ENCODE data around the gene CACNA2D2.

The CACNA2D2 gene

DNA sequence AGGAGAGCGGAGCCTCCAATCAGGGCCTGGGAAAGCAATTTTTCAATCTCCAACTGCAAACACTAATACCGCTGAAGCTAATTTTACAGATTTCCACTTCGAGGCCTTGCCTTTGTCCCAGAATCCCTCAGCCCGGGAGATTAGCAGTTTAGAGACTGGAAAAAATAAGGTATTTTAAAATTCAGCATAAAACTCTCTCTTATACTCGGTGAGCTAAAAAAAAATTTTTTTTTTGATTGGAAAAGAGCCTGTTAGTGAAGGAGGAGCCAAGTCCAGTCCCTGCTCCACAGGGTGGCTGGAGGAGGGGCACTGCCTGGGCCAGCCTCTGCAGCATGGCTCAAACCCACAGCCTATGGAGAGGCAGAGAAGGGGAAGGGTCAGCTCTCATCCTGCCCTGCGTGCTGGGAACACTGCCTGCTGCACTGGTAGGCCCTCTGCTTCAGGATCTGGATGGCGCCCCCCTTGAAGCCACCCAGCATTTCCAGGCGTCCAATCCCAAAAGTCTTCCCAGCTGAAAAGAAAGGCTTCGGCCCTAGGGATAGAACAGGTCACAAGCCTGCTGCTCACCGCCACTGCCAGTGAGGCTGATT is 48.9 kb downstream of the CACNA2D2 start:
- DNase-seq, result no peak

DNA sequence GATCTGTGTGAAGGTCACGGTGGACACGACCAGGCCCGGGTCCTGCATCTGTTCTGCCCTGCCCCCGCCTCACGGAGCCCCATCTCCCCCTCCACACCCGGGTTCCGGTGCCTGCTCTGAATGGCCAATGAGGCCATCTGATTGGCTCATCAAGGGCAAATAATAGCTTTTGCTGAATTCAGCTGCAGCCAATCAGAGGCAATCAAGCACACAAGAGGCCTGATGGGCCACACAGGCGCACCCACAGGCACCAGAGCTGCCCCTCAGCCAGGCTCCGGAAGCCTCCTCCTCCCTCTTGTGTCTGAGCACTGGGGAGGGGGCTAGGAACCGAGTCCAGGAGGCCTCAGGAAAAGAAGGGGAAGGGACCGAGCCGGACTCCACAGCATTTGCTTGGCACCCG is 49.5 kb downstream of the CACNA2D2 start:
- DNase-seq, result no peak

DNA sequence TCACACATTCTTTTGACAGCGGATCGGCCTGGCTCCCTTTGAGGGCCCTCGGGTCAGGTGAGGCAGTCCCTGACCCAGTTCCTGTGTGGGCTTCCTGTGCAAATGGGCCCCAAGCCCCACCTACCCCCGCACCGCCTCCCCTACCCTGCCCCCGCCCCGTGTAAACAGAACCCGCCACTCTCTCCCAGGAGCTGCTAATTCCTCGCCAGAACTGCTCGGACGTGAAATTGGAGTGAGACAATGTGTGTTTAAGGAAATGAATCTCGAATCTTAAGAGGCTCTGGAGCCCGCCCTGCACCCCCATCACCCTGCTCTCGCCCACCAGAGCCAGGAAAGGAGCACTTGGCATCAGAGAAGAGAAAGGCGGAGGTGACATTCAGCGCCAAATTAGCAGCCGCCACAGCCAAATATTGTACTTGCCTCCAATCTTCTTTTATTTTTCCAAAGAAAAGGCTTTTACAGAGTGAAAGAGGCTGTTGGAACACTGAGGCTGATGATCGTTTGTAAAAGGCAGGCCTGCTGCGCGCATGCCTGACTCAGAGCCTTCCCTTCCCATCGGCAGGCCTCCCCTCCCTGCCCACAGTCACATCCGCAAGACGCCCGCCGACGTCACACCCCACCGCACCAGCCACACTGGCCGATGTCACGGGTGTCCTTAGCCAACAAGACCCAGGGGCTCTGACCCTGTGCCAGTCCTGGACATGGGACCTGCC is 53.1 kb downstream of the CACNA2D2 start:
- DNase-seq, result no peak

DNA sequence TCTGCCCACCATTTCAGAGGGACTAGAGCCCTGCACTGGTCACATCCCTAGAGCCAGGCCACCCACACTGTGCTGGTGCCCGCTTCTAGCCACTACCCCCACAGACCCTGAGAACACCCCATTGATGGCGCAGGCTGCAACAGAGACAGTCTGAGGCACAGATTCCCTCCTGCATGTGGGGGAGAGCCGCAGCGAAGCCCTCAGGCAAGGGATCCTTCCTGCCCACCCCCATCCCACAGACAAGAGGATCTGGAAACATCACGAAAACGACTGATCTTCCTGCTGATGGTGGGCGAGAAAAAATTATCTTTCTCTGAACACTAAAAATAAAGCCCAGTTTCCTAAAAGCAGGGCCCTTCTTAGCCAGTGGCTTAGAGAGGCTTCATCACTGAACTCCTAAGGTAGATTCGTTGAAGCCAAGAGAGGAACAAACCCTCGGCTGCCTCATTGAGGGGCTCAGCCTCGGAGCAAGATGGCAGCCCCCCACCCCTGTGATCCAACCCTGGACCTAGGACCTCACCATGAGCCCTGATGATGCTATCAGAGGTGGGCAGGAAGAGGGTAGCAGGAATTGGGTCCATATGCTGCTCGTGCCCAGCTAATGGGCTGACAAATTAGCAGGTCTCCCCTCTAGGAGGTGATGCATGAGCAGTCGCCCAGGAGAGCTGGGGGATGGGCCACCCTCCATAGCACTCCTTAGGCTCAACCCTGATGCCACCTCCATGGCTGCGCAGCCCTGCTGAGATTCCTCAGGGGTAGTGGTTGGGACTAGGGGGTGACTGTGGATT is 54.5 kb downstream of the CACNA2D2 start:
- no peak for DNase-seq

DNA sequence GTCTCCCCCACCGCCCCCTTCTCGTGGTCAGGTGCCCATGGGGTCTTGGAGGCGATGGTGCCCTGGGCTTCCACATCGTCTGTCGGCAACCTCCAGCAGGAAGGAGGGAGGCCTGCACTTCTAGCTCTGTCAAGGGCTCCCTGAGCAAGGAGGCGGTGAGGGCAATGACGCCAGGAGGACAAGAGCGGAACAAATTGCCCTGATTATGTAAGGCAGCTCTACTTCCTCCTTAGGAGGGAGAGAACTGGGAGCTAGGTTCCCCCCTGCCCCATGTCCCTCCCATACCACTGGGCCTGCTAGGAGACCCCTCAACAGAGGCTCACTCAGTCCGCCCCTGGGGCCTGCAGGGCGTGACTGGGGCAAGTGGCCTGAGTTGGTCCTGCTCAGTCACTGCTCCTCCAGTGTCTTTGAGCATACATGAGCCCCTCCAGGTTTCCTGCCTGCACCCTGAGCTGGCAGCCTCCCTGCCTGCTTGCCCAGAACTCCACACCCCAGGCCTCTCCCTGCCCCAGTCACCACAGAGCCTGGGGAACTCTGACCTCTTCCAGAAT is 56.1 kb downstream of the CACNA2D2 start:
- no peak for DNase-seq

DNA sequence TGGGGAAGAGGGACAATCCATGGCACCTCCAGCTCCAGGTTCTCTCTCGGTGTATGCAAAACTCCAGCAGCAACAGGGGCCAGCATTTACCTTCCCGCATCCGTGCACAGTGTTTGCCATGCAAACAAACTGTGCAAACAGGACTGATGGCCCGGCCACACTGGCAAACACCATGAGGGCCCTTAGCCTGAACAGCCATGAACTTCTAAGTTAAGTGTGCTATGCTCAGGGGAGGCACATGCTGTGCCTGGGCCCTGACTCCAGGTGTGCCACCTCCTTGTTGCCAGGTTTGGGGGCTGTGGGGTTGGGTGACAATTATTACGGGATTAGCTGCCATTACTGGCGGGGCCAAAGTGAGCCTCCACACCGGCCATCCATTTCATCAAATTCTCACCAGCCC is 57.5 kb downstream of the CACNA2D2 start:
- no peak for DNase-seq

DNA sequence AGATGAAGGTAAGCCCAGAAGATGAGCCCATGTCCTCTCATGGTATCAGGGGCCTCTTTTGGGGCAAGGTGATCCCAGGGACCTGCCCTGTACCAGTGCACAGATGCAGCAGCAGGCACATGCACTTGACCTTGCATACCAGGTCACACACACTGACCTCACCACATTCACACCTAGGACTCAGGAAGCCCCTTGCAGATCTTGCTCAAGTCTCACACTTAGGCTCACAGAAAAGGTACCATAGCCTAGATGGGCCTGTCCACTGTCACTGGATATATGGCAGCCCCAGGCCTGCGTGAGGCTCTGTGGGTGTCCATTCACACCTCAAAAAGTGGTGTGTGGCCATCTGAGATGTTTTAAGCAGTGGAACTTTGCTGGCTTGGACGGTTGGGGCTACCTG is 58.7 kb downstream of the CACNA2D2 start:
- DNase-seq, result no peak

DNA sequence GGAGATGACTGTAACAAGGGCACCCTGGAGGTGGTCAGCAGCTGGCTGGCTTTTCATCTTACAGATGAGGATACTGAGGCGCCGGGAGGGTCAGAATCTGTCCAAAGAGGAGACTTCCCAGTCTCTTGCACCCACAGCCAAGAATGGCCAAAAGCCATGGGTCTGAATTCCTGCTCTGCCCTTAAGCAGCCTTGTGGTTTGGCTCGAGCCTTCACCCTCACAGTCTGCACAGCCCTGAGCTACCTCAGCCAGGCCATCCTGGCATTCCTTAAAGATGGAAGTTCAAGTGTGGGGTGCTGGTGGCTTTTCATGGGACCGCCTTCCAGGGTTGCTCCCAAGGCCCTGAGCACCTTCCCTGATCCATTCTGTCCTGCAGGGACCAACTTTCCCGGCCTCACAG is 59.2 kb downstream of the CACNA2D2 start:
- no peak for DNase-seq

DNA sequence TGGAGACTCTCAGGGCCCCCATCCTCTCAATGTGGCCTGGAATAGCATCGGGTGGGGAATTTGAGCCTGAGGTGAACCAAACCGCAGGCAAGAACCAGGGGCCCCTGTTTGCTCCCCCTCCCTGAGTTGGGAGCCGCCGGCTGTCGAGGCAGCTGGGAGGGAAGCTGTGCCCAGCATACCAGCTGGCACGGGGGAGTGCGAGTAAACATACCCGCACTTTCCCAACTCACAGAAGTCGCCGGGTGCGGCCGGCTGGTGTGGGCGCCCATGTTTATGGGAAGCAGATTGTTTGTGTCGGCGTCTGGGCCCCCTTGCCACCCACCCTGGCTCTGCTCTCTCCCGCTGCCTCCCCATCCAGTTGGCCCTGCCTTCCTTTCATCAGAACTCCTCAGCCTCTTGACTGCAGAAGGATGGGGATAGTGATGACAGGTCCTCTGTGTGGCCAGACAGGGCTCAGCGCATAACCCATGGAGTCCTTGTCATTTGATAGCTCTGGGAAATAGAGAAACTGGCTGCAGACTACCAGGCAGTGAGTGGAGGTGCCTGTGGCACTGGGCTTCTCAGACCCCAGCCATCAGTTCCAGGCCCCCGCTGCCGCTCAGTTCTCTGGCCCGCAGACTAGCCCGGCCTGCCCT is 60.4 kb downstream of the CACNA2D2 start:
- peak; percentile 79 for DNase-seq

DNA sequence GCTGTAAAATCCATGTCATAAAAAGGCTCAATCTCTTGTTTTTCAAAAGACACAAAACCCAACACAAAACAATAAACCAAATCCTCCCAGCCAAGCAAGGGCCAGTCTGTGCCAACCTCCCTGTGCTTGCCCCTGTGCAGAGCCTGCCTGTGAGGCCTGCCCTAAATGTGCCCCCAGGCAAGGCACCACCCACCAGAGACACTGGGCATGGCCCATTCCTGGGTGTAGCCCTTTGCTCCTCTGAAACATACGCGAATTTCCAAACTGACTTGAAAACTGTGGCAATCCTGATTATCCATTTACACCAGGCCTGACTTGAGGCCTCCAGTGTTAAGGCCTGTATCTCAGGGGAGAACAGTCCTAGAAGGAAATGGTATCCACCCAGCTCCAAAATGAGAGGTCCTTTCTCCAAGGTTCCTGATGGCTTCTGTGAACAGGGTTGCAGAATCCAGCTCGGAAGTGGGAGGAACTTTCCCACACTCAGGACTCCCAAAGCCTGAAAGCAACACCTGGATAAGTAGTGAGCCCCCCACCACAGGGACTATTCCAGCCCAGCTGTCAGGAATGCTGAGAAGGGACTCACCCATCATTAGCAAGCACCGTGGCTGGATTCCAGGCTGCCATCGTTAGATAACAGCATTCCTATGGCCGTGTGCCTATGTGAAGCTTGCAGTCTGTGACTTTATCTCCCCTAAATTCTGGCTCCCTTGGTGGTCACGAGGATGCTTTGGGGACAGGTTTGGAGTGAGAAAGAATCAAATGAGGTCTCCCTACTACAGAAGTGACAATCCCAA is 61.8 kb downstream of the CACNA2D2 start:
- no peak for DNase-seq

DNA sequence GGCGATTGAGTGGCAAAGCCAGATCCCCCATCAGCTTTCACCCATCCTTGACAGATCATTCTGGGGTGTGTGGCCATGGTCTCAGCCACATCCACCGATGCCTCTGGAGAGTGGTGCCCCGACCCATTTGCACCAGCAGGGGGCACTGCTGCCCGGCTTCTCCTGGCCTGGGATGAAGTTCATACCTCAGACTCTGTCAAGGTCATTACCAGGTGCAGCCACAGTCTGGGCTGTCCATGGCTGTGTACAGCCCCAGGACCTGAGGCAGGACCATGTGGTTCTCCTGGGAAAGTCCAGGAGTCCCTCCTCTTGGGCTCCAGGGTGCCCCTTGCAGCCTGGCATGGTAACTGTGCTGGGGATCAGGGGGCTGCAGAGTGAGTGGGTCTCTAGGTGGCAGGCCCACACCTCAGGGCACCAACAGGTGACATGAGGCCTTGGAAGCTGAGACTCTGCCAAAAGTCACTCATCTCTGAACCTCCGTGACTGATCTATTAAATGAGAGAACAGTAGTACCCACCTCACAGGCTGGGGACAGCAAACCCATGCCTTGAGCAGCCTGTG is 67.2 kb downstream of the CACNA2D2 start:
- DNase-seq, result no peak

DNA sequence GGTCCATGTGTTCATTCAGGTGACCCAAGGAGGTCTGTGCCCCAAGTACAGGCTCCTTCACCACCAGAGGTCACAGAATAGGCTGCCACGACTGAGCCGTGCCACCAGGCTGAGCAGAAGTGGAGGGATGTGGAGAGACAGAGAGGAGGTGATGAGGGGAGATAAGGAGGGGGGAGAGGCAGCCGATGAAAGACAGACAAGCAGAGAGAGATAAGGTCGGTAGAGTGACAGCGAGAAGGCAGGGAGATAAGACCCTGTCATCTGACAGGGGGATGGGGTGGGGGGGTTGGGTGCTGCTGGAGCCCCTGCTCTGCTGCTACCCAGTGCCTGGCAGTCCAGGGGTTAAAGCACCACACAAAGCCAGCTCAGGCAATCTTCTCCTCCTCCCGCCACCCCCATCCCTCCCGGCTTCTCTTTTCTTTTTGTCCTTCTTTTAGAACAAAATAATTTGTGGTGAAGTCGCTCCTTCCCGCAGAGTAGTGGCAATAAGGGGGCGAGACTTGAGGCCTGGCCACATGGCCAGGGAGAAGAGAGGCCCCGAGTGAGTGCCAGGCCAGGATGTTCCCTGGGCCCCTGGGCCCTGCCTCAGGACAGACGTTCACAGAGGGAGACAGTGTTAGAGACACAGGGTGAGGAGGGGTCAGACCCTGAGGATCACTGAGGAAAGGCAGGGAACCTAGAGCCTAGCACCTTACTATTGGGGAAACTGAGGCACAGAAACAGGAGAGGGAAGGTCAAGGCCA is 67.9 kb downstream of the CACNA2D2 start:
- no peak for DNase-seq

DNA sequence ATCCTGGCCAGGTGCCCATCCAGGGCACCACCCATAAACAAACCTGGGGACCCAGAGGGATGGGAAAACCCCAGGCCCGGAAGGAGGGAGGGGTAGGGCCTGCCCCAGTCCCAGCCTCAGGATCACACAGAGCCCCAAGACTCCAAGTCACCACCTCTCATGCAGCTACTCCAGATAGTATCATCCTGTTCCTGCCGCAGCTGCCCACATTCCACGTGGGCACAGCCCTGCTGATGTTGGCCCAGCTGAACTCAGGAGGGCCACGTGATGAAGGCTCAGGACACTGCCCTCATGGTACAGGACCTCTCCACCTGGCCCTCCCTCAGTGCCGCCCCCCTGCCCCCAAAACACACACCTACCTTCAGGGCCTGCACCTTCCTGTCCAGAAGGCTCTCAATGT is 69.5 kb downstream of the CACNA2D2 start:
- DNase-seq, result no peak

DNA sequence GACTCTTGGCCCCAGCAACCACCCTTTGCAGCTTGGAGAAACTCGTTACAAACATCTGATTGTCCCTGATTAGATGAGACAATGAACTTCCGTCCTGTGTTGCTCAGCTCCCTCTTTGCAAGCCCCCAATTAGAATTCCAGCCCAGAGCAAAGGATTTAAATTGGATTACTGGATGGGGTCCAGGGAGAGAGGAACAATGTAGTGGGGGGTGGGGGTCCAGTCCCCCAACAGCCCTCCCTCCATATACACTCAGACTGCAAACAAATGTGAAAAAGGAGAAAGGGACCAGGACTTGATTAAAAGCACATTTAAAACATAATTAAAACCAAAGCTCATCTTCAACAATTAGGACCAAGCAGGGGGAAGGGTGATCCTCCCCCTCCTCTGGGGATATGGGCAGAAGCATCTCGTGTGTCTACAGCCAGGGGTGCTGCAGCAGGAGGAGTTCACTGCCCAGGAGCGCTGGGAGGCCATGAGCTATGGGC is 72.4 kb downstream of the CACNA2D2 start:
- no peak for DNase-seq

DNA sequence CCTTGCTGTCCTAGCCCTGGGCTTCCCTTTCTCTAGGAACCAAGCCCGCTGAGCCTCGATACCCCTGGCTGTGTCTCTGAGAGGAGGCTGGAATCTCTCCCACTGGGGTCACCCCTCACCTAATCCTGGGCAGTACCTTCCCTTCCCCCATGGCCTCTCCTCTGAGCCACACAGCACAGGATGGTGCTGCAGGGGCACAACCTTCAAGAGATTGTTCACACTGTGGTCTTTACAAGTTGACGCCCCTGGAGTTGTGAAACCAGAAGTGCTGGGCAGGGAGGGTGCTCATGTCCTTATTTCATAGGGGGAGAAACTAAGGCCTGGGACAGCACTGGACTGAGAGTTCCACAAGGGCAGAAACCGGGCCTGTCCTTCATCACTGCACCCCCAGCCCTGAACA is 73.2 kb downstream of the CACNA2D2 start:
- DNase-seq, result no peak

DNA sequence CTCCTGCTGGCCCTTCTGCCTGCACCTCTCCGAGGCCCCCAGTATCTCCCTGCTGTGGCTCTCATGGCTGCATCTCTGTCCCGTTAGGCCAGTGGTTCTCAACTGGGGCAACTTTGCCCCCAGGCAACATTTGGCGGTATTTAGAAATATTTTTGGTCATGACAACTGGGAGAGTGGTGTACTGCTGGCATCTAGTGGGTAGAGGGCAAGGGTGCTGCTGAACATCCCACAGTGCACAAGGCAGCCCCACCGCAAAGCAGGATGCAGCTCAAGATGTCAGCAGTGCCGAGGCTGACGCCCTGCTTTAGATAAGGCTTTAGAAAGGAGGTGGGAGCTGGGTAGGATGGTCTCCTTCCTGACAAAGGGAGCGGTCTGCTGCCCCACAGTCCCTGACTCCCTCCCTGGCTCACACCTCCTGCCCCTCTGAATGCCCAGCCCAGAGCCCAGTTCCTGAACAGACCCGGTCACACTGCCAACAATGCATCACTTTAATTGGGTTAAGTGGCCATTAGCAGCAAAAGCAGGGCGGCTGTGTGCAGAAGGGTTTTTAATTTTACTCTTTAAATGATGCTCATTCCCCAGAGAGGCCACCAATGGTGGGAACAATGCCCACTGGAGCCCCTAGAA is 75.3 kb downstream of the CACNA2D2 start:
- no peak for DNase-seq

DNA sequence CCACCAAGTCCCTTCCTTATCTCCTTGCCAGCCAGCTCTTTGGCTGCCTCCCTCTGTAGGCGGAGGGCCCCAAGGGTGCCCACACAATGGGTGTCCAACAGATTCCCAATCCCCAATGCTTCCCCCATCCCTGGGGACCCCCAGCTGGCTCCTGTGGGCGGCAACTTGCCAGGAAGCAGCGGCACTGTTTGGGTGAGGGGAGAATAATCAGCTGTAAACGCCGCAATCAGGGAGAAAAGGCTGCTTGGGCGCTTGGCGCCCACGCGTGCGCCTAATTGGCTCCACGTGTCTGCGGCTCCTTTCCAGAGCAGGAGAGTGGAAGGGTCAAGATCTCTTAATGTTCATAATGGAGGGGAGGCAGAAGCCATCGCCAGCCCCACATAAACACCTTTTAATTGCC is 76.2 kb downstream of the CACNA2D2 start:
- DNase-seq, result no peak

DNA sequence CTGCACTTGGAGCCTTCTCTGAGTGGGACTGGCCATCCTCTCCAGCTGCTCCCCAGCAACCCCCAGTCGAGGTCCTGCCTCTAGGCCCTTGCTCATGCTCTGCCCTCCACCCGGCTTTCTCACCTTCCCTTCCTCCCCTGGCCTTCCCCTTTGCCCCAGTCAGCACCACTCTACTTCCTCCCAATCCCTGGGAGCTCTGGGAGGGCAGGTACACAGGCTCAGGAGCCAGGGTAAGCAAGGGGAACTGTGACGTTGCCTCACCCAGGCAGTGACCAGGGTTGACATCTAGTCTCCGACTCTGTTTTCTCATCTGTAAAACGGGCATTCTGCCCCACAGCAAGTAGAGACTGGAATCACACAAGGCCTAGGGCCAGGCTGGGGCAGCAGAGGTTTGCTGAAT is 77.5 kb downstream of the CACNA2D2 start:
- no peak for DNase-seq

DNA sequence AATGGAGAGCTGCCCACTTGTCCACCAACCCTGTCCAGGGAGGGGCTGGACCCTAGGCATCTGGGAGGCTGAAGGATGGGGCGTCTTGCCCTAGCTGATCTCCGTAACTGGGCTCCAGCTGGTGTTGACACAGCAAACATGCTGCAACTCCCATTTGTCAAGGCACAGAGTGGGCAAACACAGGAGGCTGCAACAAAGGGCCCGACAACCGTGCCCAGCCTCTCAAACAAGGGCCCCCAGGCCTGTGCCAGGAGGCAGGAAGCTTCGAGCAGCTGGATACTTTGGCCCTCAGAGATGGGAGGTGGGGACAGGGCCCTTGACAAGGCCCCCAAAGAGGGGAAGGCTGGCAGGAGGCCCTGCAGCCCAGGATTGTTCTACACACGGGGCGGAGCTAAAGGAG is 79.9 kb downstream of the CACNA2D2 start:
- no peak for DNase-seq

DNA sequence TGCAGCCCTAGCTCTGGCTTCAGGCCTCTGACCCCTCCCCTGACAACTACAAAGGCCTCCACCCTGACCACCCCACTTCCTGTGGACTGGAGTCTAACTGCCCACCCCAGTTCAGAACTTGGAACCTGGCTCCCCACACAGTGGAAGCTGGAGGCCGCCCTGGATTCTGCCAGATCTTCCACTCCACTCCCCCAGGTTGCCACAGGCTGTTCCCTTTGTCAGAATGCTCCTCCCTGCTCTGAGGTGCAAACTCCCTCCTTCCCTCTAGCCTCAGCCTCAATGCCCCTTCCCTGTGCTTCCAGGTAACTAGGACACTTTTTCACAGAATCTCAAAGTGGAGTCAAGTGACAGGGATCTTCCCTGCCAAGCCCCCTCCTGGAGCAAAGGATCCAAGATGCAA is 81.3 kb downstream of the CACNA2D2 start:
- no peak for DNase-seq
